ENCODE data around the gene MMP12. TPM values are rescaled to one million over a fixed set of nuclear protein-coding genes. Genes with fewer than 3 reads are reported as not detected.

The MMP12 gene
- total and polyA plus RNA-seq, 4 donors: 0.31 to 16.9 (median 1.4) TPM

GRCh38 chr11:102831489-102832440 is 43.0 kb downstream of the MMP12 start:
- no peak for ATAC-seq (ENCODE audit: insufficient read depth, low FRiP score)
- no peak overlapping the region for H3K9ac ChIP-seq (ENCODE audit: insufficient read depth in 1 of 2, low read length in 2 of 2)

GRCh38 chr11:102831128-102831488 is 43.7 kb downstream of the MMP12 start:
- H3K9ac ChIP-seq (ENCODE audit: insufficient read depth in 1 of 2, low read length in 2 of 2): no peak overlapping the region
- H3K36me3 ChIP-seq (ENCODE audit: control insufficient read depth in 4 of 4, insufficient read depth in 4 of 4, low read length in 4 of 4): no peaks in the 10 kb centered on the region
- no peak overlapping the region for H3K4me3 ChIP-seq
- no peak overlapping the region for H3K27ac ChIP-seq (ENCODE audit: low read depth in 1 of 2, low read length in 1 of 2)
- ATAC-seq (ENCODE audit: insufficient read depth, low FRiP score): no peak
- DNase-seq: no peak
- no peaks in the 10 kb centered on the region for H3K4me1 ChIP-seq (ENCODE audit: control insufficient read depth in 5 of 5, insufficient read depth in 5 of 5, low read length in 5 of 5)
- TF ChIP-seq CTCF (IDR thresholded peaks at IDR 0.05; ENCODE audit: control extremely low read depth, extremely low read depth): no peak
- peaks cover 0 to 2% (median 0%) of the 10 kb centered on the region in 4 donors for H3K9me3 ChIP-seq (ENCODE audit: control insufficient read depth in 4 of 4, insufficient read depth in 3 of 4, low read length in 3 of 4)
- H3K27me3 ChIP-seq (ENCODE audit: control insufficient read depth in 3 of 3, insufficient read depth in 3 of 3, low read length in 2 of 3): peaks cover 0 to 8% (median 2%) of the 10 kb centered on the region in 3 donors
- 60 to 63% methylated on average over 2 of the region's 2 CpGs for WGBS, 2 donors

More at GRCh38 chr11:102831489-102832440, 43.0 kb downstream of the MMP12 start:
- no peak overlapping the region for H3K4me3 ChIP-seq
- H3K27me3 ChIP-seq (ENCODE audit: control insufficient read depth in 3 of 3, insufficient read depth in 3 of 3, low read length in 2 of 3): peaks cover 0 to 8% (median 2%) of the 10 kb centered on the region in 3 donors
- no peak for TF ChIP-seq CTCF (IDR thresholded peaks at IDR 0.05; ENCODE audit: control extremely low read depth, extremely low read depth)
- H3K27ac ChIP-seq (ENCODE audit: low read depth in 1 of 2, low read length in 1 of 2): no peak overlapping the region
- peaks cover 0 to 2% (median 0%) of the 10 kb centered on the region in 4 donors for H3K9me3 ChIP-seq (ENCODE audit: control insufficient read depth in 4 of 4, insufficient read depth in 3 of 4, low read length in 3 of 4)
- no peaks in the 10 kb centered on the region for H3K4me1 ChIP-seq (ENCODE audit: control insufficient read depth in 5 of 5, insufficient read depth in 5 of 5, low read length in 5 of 5)
- peak; percentile 24 to 54 (median 42) for DNase-seq
- 44 to 48% methylated on average over 38 of the region's 38 CpGs for WGBS, 2 donors
- H3K36me3 ChIP-seq (ENCODE audit: control insufficient read depth in 4 of 4, insufficient read depth in 4 of 4, low read length in 4 of 4): no peaks in the 10 kb centered on the region

- Histone ChIP-seq H3K9ac (ENCODE audit: insufficient read depth in 1 of 2, low read length in 2 of 2) (no peak overlapping the region), H3K9me3 (ENCODE audit: control insufficient read depth in 4 of 4, insufficient read depth in 3 of 4, low read length in 3 of 4) (peaks cover 0 to 3% (median 0%) of the 10 kb centered on the region in 4 donors), H3K4me3 (no peak overlapping the region), H3K27ac (ENCODE audit: low read depth in 1 of 2, low read length in 1 of 2) (no peak overlapping the region), H3K27me3 (ENCODE audit: control insufficient read depth in 3 of 3, insufficient read depth in 3 of 3, low read length in 2 of 3) (peaks cover 0 to 8% (median 2%) of the 10 kb centered on the region in 3 donors), H3K36me3 (ENCODE audit: control insufficient read depth in 4 of 4, insufficient read depth in 4 of 4, low read length in 4 of 4) (no peaks in the 10 kb centered on the region), H3K4me1 (ENCODE audit: control insufficient read depth in 5 of 5, insufficient read depth in 5 of 5, low read length in 5 of 5) (no peaks in the 10 kb centered on the region)
- DNase-seq (no peak), ATAC-seq (ENCODE audit: insufficient read depth, low FRiP score) (no peak)
- TF ChIP-seq CTCF (IDR thresholded peaks at IDR 0.05; ENCODE audit: control extremely low read depth, extremely low read depth): no peak
- 60 to 69% methylated on average over 5 of the region's 5 CpGs for WGBS, 2 donors
These were observed 44.6 kb downstream of the MMP12 start for GRCh38 chr11:102830001-102830727.

Data from lung (tissue), 12 donors.